EL (cell line): ENCODE data around the gene SAMD4A.

Experiments
- DNase-seq: peaks from one replicate; pipeline ENCODE4 v3.0.0-alpha.2; 2016

The SAMD4A gene

DNA sequence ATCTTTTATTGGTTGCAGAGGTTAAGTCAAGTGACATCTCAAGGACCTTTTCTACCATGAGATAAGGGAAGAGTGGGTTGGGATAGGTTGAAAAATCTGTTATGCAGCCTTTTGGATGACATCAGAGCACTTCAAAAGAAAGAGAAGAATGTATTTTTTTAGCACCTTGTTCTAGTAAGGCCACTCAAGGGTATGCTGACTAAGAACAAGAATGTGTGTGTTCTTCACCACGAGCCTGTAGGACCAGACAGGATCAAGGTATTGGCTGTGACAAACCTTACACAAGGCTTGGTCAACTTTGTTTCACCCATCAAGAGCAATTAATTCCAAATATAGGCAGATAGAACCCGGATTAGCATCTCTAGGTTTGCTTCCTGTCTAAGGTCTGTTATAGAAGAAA, 142.5 kb downstream of the SAMD4A start:
- DNase-seq: no peak

DNA sequence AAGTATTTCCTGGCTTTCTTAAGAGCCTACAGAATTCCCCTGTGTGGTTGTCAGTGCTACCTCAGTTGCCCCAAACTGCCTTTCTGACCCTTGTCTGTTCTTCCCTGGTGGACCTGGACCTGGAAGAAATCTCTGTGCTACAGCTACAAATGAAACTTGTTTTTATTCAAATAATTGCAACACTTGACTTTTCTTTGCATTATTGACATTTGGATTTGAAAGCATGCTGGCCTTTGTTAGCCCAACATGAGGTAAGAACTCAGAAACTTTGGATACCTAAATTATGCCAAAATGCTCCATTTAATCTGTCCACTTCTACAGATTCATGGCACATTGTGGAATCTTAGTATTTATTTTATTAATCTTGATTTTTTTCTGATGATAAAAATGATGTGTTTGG, 142.9 kb downstream of the SAMD4A start:
- no peak for DNase-seq

DNA sequence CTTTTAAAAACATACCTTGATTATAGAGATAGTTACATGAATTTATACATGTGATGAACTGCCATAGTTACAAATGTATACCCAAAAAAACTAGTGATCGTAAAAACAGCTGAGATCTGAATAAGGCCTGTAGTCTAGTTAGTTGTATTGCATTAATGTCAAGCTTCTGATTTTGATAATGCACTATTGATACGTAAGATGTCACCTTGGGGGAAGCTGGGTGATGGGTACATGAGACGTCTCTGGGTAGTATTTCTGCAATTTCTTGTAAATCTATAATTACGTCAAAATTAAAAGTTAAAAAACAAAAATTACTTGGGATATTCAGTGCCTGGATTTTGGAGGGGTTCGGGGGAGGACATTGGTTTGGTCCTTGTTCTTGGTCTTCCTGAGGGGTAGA, 144.4 kb downstream of the SAMD4A start:
- DNase-seq: no peak

- DNase-seq: no peak
Observed at GRCh38 chr14:54711812-54712464, 145.0 kb downstream of the SAMD4A start.

- peak; percentile 43 for DNase-seq
Observed at GRCh38 chr14:54712465-54713200, 145.7 kb downstream of the SAMD4A start.

DNA sequence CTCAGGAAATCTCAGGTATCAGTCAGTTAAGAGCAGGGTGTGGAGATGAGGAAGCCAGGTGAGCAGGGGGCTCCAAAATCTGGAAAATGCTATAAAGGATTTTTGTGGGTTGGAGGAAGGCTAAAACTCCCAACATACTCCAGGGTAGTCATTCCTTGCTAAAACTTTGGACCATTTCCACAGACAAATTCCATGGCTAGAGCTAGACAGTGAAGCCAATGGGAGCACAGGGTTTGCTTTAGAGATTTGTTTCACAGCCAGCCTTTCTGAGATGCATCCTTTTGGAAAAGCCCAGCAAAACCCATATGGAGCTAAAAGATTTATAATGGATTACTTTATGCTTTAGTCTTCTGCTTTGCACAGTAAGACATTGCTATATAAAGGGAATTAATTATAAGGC, 146.5 kb downstream of the SAMD4A start:
- peak; percentile 52 for DNase-seq

DNA sequence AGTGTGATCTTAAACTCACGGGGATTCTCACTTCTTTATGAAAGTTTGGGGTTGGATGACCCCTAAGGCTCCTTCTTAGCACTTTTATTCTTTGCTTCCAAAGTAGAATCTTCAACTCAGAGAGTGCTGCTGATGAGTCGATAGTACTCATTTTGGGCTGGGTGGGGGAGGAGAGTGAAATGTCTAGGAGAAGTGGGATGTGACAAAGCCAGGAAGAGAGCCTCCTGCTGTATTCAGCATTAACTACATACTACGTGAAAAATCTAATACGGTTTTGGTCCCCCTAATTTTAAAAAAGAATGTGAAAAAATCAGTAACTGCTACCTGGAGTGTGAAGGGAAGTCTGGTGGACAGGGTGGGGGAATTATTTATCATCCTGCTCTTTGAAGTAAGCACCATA, 148.3 kb downstream of the SAMD4A start:
- DNase-seq: peak; percentile 54

- DNase-seq: no peak
Observed at GRCh38 chr14:54715811-54716210, 148.9 kb downstream of the SAMD4A start.

DNA sequence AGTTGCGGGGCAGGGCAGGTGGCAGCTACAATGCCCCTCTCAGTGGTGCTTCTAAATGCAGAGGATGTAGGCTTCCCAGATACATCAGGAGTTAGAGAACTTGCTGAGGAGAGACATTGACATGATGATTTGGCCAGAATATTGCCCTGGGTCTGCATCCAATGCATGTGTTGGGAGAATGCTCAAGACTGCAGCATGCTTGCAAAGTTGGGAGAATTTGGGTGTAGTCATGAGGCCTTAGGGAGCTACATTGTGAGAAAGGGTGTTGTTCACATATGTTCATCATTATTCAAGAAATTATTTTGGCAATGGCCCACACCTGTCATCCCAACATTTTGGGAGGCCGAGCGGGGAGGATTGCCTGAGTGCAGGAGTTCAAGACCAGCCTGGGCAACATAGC, 149.9 kb downstream of the SAMD4A start:
- DNase-seq: no peak

- no peak for DNase-seq
Observed at GRCh38 chr14:54718046-54718445, 151.1 kb downstream of the SAMD4A start.

- DNase-seq: no peak
Observed at GRCh38 chr14:54719406-54719805, 152.5 kb downstream of the SAMD4A start.

GRCh38 chr14:54722791-54723432, 156.0 kb downstream of the SAMD4A start:
- DNase-seq: peak; percentile 26

DNA sequence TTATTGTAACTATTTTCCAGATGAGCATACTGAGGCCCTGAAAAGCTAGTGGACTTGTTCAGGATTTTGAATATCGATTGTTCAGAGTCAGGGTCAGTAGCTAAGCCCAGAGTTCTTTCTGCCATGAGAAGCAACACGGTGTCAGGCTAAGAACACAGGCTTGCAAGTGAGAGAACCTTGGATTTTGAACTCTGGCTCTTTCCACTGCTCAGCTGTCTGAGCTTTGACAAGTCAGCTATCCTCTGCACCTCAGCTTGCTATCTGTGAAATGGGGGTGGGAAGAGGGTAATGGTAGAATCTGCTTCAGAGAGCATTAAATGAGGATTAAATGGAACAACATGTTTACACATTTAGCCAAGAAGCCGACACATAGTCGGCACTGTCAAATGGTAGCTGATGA, 157.2 kb downstream of the SAMD4A start:
- no peak for DNase-seq

- no peak for DNase-seq
Observed at GRCh38 chr14:54724676-54725325, 157.9 kb downstream of the SAMD4A start.

- DNase-seq: no peak
Observed at GRCh38 chr14:54725998-54726397, 159.1 kb downstream of the SAMD4A start.

- peak; percentile 30 for DNase-seq
Observed at GRCh38 chr14:54727929-54728328, 161.0 kb downstream of the SAMD4A start.

DNA sequence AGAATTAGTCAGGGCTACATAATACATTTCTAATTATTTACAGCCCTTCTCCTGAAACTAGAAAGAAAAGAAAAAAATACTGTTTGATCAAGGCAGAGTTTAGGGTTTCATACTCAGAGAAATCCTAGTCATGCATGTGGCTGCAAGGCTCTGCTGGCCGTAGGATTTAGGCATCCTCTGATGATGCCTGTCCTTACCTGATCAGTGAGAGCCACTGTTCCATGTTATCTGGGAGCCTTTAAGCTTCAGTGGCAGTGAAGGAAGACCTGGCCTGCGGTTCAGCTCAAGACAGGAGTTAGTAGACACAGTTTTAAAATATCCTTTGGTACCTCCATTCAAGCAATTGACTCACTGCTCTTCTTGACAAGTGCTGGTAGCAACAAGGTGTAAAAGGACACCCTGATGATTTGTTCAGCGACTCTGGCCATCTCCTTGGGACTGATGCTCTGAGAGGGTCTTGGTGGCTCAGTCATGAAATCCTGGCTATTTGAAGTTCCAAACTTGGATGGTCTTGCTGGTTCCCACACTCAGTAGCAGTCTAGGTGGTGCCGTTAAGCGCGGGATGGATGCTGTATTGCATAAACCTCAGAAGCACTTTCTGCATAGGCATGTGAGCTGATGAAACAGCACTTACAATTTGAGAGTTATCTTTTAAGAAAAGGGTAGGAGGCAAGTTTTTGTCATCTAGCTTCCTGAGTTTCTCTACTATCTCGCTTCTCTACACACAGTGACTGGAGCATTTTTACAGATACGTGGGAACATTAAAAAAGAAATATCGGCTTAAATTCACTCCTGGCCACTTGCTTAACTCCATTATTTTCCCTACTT, 162.0 kb downstream of the SAMD4A start:
- peak; percentile 22 for DNase-seq

DNA sequence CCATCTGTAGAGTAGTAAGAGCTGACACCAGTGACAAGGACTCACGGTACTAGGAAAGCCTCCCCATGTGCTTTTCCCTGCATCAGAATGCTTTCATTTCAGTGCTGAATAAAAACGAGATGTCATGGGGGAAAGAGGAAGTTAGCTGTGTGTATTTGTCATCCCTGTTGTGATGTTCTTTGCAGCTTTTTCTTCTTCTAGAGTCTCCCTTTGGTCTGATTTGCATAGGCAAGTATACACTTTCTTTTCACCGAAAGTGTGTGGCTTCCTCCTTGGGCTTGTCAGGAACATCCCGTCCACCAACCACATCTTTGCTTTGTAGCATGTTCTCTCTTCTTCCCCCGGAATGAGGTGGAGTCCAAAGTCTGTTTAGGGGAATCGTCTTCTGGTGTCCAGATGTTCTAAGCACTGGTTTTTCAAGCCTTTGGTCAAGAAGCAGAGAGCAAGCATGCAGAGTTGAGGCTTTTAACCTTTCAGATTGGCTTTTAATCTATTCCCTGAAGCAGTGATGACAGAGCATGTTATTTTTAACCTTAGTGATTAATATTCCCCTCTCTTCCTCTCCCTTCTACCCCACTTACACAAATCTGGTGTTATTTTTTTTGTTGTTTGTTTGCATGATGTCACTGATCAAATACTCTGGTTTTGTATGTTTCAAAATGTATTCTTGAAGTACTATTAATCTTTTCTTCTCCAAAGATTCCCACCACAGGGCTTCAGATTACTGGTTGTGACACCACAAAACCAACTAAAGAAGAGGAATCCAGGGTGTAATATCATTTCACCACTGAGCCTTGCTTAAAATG, 163.4 kb downstream of the SAMD4A start:
- DNase-seq: peak; percentile 89

DNA sequence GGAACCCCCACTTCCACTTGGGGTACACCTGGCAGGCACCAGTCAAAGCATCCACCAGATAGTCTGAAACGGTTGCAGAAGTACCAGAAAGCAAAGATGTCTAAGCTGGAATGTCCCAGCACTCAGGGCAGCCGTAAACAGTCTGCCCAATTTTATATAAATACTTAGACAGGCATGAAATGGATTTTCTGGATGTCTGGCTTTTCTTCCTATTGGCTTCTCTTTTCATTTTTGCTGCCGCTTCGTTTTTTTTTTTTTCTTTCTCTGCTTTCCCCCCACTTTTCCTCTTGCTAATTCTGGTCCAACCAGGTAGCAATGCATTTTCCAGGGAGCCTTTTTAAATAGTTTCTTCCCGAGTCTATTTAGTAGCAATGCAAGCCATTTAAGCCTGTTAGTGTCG, 168.0 kb downstream of the SAMD4A start:
- no peak for DNase-seq

GRCh38 chr14:54735424-54735823, 168.5 kb downstream of the SAMD4A start:
- DNase-seq: no peak

GRCh38 chr14:54737132-54737711, 170.3 kb downstream of the SAMD4A start:
- peak; percentile 70 for DNase-seq
